SKM-1 treated with dmso at 0.1 percent for 144 hours (cell line): ENCODE results near the gene ARAP2.

Experiments used
- DNase-seq: peaks from one replicate; lab custom pipeline; 2025; ENCODE audit not compliant: unreplicated experiment; lab: John Stamatoyannopoulos, UW

The ARAP2 gene

GRCh38 chr4:36267486-36268268, 23.4 kb upstream of the ARAP2 start:
- peak; percentile 50 for DNase-seq

GRCh38 chr4:36264207-36264826, 20.0 kb upstream of the ARAP2 start:
- DNase-seq, result no peak

DNA sequence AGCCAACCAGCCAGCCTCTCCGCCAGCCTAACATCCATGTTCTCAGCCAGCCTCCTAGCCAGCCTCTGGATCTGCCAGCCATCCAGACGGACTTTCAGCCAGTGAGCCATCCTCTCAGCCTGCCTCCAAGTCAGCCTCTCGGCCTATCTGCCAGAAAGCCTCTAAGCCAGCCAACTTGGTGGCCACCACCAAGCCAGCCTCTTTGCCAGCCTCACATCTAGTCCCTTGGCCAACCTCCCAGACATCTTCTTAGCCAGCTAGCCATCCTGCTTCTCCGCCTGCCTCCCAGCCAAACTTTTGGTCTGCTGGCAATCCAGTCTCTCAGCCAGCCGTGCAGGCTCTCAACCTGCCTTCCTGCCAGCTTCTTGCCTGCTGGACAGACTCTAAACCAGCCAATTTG, 16.4 kb upstream of the ARAP2 start:
- DNase-seq, result no peak

- no peak for DNase-seq
These were observed 12.1 kb upstream of the ARAP2 start for GRCh38 chr4:36256398-36256891.

DNA sequence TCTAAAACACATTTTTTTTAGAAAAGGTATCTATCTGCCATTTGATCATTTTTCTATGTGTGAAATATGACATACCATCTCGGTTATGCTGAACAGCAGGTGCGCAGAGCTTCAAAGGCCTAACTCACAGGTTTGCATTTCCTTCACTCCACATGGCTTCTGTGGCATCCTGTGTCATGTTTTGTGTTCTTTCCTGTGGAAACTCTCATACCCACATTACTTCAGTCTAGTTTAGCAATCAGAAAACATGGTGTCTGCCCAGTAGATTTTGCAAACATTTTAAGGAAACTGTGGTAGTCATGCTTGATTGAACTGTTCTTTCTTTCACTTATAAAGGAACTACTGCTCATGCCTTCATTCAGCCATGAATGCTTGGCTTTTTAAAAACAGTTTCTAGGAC, 11.3 kb upstream of the ARAP2 start:
- peak; percentile 96 for DNase-seq

DNA sequence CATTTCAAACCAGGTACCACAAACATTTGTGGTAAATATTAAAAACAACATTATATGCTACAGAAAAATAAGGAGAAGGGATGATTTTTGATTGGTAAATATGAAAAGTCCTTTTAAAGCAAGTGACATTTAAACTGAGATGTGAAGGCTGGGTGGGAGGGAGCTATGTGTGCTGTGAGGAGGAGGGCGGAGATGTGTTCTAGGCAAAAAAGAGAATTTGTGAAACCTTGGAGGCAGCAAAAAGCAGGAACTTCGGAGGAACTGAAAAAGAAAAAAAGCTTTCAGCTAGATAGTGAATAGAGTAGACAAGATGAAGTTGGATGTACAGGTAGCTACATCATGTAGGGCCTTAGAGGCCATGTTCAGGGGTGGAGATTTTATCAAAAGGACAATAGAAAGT, 10.1 kb upstream of the ARAP2 start:
- DNase-seq, result no peak

- DNase-seq, result no peak
These were observed 7.7 kb upstream of the ARAP2 start for GRCh38 chr4:36251983-36252382.

DNA sequence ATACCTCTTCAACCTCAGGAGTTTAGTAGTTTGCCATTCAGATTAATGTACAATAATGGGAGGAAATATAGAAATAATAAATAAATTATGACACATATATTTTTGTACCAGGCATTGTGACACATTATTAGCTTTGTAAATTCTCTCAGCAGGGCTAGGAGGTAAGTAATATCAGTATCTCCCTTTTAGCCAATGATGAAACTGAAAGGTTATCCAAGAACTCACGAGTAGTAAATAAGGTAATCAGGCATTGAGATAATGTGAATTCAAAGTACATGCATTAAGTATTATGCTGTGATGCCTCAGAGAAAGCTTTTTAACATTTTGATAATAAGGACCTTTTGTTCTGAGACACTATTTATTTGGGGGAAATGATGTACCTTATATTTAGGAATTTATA, 5.3 kb upstream of the ARAP2 start:
- DNase-seq, result no peak

DNA sequence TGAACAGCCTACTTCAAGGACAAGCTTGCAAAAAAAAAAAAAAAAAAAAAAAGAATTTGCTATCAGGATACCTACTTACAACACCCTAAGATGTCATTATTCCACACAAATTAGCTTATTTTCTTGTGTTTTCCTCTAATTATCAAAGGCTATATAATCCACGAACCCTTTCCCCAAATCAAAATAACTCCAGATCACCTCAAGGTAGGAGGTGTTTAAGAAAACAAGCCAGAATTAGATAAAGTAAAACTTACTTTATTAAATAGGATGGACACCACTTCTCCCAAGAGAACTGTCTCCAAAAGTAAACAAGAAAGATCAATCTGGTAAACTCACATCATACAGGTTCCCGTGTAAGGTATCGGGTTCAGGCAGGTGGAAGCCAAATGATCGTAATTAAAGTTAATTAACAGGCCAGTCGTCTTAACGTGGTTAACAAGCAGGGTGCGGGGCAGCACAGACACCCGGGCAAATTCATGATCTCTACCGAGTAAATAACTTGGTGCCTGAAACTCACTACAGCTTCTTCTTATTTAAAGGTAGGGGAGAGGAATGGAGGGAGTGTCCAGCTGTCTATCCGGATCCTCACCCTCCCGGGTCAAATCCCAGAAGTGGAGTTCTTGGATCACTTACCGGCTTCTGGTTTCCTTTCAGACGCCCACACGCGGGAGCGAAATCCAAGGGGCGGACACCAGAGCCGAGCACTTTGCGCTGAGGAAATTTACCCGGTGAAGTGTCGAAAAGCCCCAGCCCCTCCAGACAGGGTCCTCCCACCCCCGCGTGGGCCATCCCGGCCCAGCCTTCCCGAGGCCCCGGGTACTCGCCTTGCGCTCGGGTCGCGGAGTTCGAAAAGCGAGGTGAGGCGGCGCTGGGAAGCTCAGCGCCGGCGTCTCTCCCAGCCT, 708 bp downstream of the ARAP2 start:
- peak; percentile 60 for DNase-seq

DNA sequence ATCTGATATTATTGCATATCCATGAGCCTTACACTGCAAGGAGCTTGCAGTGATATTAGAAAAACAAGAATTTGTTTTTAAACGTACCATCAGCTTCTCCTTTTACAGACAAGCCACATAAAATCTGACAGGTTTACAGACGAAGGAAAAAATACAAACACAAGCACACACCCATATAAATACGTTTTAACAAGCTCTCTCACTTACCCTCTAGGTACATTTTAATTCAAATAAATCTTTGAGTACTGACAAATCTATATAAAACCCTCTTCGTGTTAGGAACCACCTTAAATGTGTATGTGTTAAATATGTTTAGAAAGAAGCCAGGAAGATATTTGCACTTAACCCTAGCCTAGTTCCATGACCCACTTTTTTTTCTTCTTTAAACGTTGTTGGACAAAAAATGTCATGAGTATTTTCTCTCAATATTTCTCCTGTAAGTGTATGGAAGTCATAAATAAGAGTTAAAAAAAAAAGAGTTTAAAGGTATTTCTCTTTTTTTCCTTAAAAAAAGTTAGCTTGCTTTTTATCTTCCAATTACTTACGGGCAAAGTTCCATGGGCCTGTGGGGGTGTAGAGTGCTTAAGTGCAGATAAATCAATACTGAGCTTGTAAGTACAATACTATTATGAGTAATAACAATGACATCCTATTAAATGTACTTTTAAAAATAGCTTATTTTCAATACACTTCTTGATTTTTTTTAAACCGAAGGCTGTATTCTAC, 1.5 kb downstream of the ARAP2 start:
- no peak for DNase-seq

GRCh38 chr4:36241771-36242170, 2.5 kb downstream of the ARAP2 start:
- DNase-seq, result no peak

- peak; percentile 50 for DNase-seq
These were observed 6.7 kb downstream of the ARAP2 start for GRCh38 chr4:36237366-36238313.

DNA sequence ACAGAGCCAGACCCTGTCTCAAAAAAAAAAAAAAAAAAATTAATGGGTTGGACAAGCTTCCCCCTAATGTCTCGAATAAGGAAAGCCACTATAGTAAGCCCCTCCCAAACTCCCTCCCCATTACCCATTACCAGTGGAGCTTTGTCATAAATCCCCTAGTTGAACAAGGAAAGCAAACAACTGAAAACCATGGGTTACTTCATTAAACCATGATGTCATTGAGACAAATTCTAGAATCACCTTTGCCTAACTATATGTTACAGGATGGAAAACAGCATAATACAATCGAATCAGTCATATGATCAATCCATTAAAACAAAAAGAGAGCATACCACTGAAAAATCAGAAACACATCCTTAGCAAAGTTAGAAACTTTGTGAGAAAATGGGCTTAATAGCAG, 8.2 kb downstream of the ARAP2 start:
- no peak for DNase-seq

DNA sequence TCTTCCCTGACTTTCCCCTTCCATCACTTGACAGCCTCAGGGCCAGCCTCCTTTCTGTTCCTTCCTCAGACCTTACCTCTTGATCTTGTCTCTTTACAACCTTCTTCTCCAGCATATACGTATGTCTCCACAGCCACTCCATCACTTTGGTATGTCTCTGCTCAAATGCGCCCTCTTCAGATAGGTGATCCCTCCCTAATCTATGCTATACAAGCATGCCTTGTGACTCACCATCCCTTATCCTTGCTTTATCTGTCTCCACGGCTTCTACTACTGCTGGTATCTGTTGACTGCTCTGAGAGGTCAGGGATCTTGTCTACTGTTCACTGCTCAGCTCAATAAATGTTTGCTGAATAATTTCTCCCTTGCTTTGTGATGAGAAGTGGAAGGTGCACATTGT, 9.0 kb downstream of the ARAP2 start:
- no peak for DNase-seq

- no peak for DNase-seq
These were observed 10.6 kb downstream of the ARAP2 start for GRCh38 chr4:36233567-36234266.

GRCh38 chr4:36230534-36230933, 13.8 kb downstream of the ARAP2 start:
- no peak for DNase-seq

- no peak for DNase-seq
These were observed 16.4 kb downstream of the ARAP2 start for GRCh38 chr4:36227913-36228312.

DNA sequence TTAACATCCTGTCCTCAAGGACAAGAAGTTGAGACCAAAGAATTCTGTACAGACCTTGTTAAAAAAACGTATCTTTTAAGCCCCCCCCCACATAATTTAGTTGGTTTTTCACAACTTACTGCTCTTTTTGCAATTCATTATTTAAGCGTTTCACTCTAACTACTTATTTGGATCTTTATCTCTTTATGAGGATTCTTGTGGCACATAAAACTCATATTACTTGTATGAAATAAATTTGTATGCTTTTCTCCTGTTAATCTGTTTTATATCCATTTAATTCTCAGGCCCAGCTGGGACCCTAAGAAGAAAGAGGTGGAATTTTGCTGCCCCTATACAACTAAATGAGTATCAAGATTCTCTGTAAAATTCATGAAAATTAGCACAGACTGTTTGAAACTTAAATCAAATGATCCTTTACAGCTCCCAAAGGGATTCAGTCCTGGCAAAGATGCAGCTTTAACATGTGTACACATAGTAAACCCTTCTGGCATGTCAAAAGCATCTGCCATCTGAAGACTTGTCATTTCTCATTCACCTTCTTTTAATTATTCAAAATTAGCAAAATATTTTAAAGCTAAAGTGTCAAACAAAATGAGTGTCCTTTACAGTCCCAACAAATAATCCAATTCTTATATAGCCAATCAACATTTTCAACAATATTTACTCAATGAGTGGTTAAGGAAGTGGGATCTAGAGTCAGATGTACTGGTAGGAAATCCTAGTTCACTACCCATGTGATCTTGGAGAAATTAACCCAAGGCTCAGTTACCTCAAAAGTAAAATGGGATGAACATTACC, 17.7 kb downstream of the ARAP2 start:
- DNase-seq, result no peak
